Bronchial epithelial cell (primary cell): ENCODE data around the gene CADM1. TPM values are rescaled to one million over a fixed set of nuclear protein-coding genes. Genes with fewer than 3 reads are reported as not detected.

Experiments used
- DNase-seq: peaks from one replicate; pipeline ENCODE4 v3.0.0-alpha.2; 2010; ENCODE audit warnings: low read depth
- FAIRE-seq: peaks from 2 replicates; lab custom pipeline; 2011; peaks lifted over from hg19 to GRCh38; lab: Jason Lieb, UNC
- H3K27me3 ChIP-seq: 2 replicates; pipeline ENCODE4 v1.5.1; 2011; ENCODE audit warnings: low read length; ENCODE audit not compliant: control insufficient read depth, insufficient read depth
- H3K36me3 ChIP-seq: 2 replicates; pipeline ENCODE4 v1.5.1; 2011; ENCODE audit warnings: low read length; ENCODE audit not compliant: control insufficient read depth, insufficient read depth
- H3K4me3 ChIP-seq: 2 replicates; pipeline ENCODE4 v1.5.1; 2011; ENCODE audit warnings: mild to moderate bottlenecking, low read depth, low read length, control low read depth
- total RNA-seq: library from RNA; depleted of rRNA; stranded (reverse); fragments of >200 nt; gene quantifications from 2 replicates; pipeline ENCODE4 v1.2.1, GENCODE V29; 2014
- TF ChIP-seq, protein P1 (sequence below): IDR thresholded peaks from 2 replicates; pipeline ENCODE4 v1.5.1; 2011; ENCODE audit warnings: mild to moderate bottlenecking, moderate library complexity, low read length, control low read depth, inconsistent platforms; ENCODE audit not compliant: insufficient read depth, severe bottlenecking

Gene CADM1
- total RNA-seq, 1 donor from 2014 or later: 1.6 TPM

DNA sequence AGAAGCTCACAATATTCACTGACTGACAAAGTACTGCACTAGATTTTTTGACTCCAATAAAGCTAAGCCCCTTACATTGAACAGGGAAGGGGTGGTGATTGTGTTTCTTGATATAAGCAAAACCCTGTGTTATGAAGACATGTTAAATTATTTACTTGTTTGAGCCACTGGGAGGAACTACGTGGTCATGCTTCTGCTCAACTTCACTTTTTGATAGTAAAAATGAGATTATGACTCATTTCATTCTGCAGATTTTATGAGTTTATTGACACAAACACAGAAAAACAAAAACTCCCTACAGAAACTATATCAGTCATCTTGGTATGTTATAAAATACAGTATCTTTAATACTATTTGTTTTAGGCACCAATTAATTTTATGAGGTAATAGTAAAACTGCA lies 124.7 kb downstream of the CADM1 start:
- DNase-seq (no peak), FAIRE-seq (no peak)
- TF ChIP-seq, protein P1, sequence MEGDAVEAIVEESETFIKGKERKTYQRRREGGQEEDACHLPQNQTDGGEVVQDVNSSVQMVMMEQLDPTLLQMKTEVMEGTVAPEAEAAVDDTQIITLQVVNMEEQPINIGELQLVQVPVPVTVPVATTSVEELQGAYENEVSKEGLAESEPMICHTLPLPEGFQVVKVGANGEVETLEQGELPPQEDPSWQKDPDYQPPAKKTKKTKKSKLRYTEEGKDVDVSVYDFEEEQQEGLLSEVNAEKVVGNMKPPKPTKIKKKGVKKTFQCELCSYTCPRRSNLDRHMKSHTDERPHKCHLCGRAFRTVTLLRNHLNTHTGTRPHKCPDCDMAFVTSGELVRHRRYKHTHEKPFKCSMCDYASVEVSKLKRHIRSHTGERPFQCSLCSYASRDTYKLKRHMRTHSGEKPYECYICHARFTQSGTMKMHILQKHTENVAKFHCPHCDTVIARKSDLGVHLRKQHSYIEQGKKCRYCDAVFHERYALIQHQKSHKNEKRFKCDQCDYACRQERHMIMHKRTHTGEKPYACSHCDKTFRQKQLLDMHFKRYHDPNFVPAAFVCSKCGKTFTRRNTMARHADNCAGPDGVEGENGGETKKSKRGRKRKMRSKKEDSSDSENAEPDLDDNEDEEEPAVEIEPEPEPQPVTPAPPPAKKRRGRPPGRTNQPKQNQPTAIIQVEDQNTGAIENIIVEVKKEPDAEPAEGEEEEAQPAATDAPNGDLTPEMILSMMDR: no peak

DNA sequence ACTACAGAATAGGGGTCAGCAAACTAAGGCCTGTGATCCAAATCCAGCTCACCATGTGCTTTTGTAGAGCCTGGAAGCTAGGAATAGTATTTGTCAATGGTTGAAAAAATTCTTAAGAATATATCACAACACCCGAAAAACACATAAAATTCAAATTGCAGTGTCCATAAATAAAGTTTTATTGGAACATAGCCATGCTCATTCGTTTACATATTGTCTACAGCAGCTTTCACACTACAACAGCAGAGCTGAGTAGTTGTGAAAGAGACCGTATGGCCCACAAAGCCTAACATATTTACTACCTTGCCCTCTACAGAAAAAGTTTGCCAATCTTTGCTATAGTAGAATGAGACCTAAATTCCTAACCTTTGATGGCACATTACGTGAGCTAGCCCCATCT lies 125.7 kb downstream of the CADM1 start:
- Histone ChIP-seq H3K36me3 (no peaks in the 10 kb centered on the region), H3K4me3 (no peak overlapping the region), H3K27me3 (no peaks in the 10 kb centered on the region)
- TF ChIP-seq, protein P1: no peak
- DNase-seq (no peak), FAIRE-seq (no peak)

More for the DNA sequence above, 124.7 kb downstream of the CADM1 start:
- H3K36me3 ChIP-seq: no peaks in the 10 kb centered on the region
- H3K4me3 ChIP-seq: no peak overlapping the region
- H3K27me3 ChIP-seq: no peaks in the 10 kb centered on the region

DNA sequence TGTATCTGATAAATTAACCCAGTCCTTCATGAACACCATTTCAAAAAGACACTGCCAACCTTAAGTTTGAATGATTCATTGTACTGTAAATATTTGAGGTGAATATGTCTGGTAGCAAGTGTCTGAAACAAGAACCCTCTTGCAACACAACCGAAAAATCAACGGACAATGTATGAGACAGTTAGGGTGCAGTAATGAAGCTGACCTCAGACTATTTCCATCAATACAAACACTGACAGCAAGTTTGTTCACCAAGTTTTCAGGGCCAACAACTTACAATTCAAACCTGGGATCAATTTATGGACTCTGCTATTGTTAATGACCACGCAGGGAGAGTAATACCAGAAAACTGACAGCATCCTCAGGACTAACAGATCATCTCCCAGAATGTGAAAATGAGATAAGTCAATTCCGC lies 126.3 kb downstream of the CADM1 start:
- Histone ChIP-seq H3K36me3 (no peaks in the 10 kb centered on the region), H3K4me3 (no peak overlapping the region), H3K27me3 (no peaks in the 10 kb centered on the region)
- FAIRE-seq: no peak
- TF ChIP-seq, protein P1: no peak
- peak; percentile 86 for DNase-seq

DNA sequence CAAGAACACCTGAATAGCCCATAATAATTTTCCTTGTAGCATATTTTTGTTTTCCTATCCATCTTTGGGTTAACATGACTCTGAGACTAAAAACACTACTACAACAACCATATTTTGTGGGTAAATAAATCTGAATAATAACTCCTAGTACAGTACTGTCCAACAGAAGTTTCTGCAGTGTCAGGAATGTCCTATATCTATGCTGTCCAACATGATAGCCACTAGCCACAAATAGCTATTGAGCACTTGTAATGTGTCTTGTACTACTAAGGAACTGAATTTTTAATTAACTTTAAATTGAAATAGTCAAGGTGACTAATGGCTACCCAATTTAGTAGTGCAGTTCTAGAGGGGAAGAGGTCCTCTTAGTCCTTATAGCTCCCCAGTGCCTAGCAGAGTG lies 135.6 kb downstream of the CADM1 start:
- TF ChIP-seq, protein P1: no peak
- Histone ChIP-seq H3K27me3 (no peaks in the 10 kb centered on the region), H3K36me3 (no peaks in the 10 kb centered on the region), H3K4me3 (no peak overlapping the region)
- DNase-seq (no peak), FAIRE-seq (no peak)

DNA sequence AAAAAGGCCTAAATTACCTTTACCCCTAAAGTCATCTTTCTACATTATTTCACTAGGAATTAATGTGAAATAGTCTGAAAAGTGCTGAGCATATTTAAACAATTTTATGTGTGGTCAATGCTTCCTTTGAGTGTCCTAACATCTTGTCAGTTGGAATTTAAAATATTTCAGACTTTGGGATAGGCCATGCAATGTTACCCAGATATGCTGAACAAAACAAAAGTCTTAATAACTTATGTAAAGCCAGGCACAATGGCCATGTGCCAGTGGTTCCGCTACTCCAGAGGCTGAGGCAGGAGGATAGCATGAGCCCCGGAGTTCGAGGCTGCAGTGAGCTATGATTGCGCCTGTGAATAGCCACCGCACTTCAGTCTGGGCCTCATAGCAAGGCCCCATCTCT lies 137.4 kb downstream of the CADM1 start:
- no peak for FAIRE-seq
- DNase-seq: no peak
- Histone ChIP-seq H3K27me3 (no peaks in the 10 kb centered on the region), H3K36me3 (no peaks in the 10 kb centered on the region), H3K4me3 (no peak overlapping the region)
- TF ChIP-seq, protein P1: no peak

DNA sequence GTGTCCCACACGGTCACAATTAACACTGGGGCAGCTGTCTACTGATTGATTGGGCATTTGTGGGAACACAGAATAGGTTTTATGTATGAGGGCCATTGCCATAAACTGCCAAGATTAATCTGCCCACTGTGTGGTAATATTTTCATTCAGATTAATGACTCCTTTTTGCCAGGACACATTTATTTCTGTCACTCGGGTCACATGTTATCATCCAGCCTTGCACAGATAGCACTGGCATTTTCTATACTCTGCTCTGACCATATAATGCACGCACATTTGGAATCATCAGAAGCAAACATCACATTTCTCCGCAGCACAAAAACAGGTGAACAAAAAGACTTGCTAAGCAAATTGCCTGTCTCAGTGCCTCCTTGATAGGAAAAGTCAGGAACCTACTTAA lies 138.3 kb downstream of the CADM1 start:
- FAIRE-seq (no peak), DNase-seq (no peak)
- TF ChIP-seq, protein P1: no peak
- Histone ChIP-seq H3K36me3 (no peaks in the 10 kb centered on the region), H3K4me3 (no peak overlapping the region), H3K27me3 (no peaks in the 10 kb centered on the region)
